GM12801 (cell line): Measurements from ENCODE around the gene MOB1B.

Experiments
- CTCF ChIP-seq: IDR thresholded peaks from one replicate; pipeline ENCODE4 v1.5.1; 2011; ENCODE audit warnings: control low read depth; ENCODE audit not compliant: insufficient read length; ENCODE audit errors: extremely low read depth

MOB1B gene

GRCh38 chr4:70945046-70945445 lies 42.9 kb downstream of the MOB1B start:
- no peak for TF ChIP-seq CTCF

GRCh38 chr4:70945452-70946055 lies 43.4 kb downstream of the MOB1B start:
- no peak for TF ChIP-seq CTCF

- TF ChIP-seq CTCF, result no peak
Measured at GRCh38 chr4:70946939-70947338, 44.8 kb downstream of the MOB1B start.

GRCh38 chr4:70948665-70949260 lies 46.6 kb downstream of the MOB1B start:
- no peak for TF ChIP-seq CTCF

GRCh38 chr4:70954032-70954431 lies 51.9 kb downstream of the MOB1B start:
- TF ChIP-seq CTCF, result no peak

GRCh38 chr4:70956549-70957210 lies 54.5 kb downstream of the MOB1B start:
- no peak for TF ChIP-seq CTCF

GRCh38 chr4:70958681-70959080 lies 56.5 kb downstream of the MOB1B start:
- TF ChIP-seq CTCF, result no peak
